Activated B cell treated with CpG ODN at 0.5 μM for 24 hours (primary cell): ENCODE measurements around the gene LRRC27. TPM values are rescaled to one million over a fixed set of nuclear protein-coding genes. Genes with fewer than 3 reads are reported as not detected.

Source experiments
- ATAC-seq: fragments of 200-7000 bp; cut with Tn5 transposase; one replicate; pipeline ENCODE4 v1.10.0; 2021; ENCODE audit warnings: low read depth, mild to moderate bottlenecking, moderate library complexity
- CTCF ChIA-PET: fragments of 350-600 bp; sonication (Branson Sonifier 250); formaldehyde crosslinking; loops from one replicate; lab custom pipeline; 2021; ENCODE audit warnings: antibody characterized with exemption; lab: Charles Lee
- POLR2A ChIA-PET: fragments of 350-600 bp; sonication (Branson Sonifier 250); formaldehyde crosslinking; loops from one replicate; lab custom pipeline; 2021; ENCODE audit warnings: antibody characterized with exemption; lab: Charles Lee
- DNase-seq: peaks from one replicate; pipeline ENCODE4 v3.0.0; 2022
- H3K27ac Mint-ChIP-seq: one replicate; pipeline ENCODE4 v1.8.0; 2020; ENCODE audit warnings: mixed read lengths
- H3K27me3 Mint-ChIP-seq: one replicate; pipeline ENCODE4 v1.8.0; 2021; ENCODE audit warnings: mixed read lengths
- H3K36me3 Mint-ChIP-seq: one replicate; pipeline ENCODE4 v1.8.0; 2021; ENCODE audit warnings: low read depth, mixed read lengths
- H3K4me1 Mint-ChIP-seq: one replicate; pipeline ENCODE4 v1.8.0; 2021; ENCODE audit warnings: mixed read lengths
- H3K4me3 Mint-ChIP-seq: one replicate; pipeline ENCODE4 v1.8.0; 2020; ENCODE audit warnings: mild to moderate bottlenecking, mixed read lengths
- H3K9me3 Mint-ChIP-seq: one replicate; pipeline ENCODE4 v1.8.0; 2020; ENCODE audit warnings: mixed read lengths
- intact Hi-C: fragments of 100-400 bp; cut with micrococcal nuclease; formaldehyde crosslinking; loops from one replicate; pipeline ENCODE4 v1.15.1; 2024
- total RNA-seq: library from RNA; stranded (reverse); gene quantifications from 2 replicates; pipeline ENCODE4 v1.2.3, GENCODE V29; 2022
- TF ChIP-seq, protein P1 (sequence below): fragments of 200-600 bp; IDR thresholded peaks from one replicate; pipeline ENCODE4 v1.8.0; 2022; ENCODE audit warnings: antibody characterized with exemption, mild to moderate bottlenecking

Gene LRRC27
- total RNA-seq, 1 donor from 2014 or later: 15.2 TPM

- intact Hi-C loops: no loop called here
- H3K4me3 Mint-ChIP-seq: no peak overlapping the region
- ChIA-PET POLR2A (no interaction called here), CTCF (interaction anchor here (0.8 kb wide), 1 partner anchor 68 kb away, joined by 3 read pairs; no protein-coding TSS in a partner anchor)
- H3K27ac Mint-ChIP-seq: no peak overlapping the region
- ATAC-seq (no peak), DNase-seq (no peak)
- peaks cover 5% of the 10 kb centered on the region for H3K27me3 Mint-ChIP-seq
- H3K9me3 Mint-ChIP-seq: no peaks in the 10 kb centered on the region
- H3K36me3 Mint-ChIP-seq: no peaks in the 10 kb centered on the region
- peaks cover 9% of the 10 kb centered on the region for H3K4me1 Mint-ChIP-seq
- TF ChIP-seq, protein P1, sequence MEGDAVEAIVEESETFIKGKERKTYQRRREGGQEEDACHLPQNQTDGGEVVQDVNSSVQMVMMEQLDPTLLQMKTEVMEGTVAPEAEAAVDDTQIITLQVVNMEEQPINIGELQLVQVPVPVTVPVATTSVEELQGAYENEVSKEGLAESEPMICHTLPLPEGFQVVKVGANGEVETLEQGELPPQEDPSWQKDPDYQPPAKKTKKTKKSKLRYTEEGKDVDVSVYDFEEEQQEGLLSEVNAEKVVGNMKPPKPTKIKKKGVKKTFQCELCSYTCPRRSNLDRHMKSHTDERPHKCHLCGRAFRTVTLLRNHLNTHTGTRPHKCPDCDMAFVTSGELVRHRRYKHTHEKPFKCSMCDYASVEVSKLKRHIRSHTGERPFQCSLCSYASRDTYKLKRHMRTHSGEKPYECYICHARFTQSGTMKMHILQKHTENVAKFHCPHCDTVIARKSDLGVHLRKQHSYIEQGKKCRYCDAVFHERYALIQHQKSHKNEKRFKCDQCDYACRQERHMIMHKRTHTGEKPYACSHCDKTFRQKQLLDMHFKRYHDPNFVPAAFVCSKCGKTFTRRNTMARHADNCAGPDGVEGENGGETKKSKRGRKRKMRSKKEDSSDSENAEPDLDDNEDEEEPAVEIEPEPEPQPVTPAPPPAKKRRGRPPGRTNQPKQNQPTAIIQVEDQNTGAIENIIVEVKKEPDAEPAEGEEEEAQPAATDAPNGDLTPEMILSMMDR: no peak
These were observed 32.3 kb upstream of the LRRC27 start for GRCh38 chr10:132299371-132300336.

DNA sequence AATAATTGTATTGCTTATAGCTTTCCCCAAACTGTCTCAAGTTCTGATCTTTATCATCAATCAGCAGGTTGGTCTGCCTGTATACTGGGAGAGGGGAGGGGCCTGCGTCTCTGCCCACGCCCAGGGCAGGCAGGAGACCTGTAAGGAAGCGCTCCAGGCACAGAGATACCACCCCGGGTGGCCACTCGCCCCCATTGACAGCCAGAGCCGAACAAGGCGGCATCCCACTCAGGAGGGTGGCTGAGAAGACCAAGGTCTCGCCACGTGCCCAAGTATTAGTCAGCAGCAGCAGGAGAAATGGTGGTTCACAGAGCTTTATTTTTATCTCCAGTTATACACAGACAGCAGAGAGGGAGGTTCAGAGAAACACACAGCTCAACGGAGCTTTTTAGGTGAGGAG is 31.4 kb upstream of the LRRC27 start:
- Mint-ChIP-seq H3K36me3 (no peaks in the 10 kb centered on the region), H3K27ac (no peak overlapping the region), H3K27me3 (peaks cover 6% of the 10 kb centered on the region), H3K9me3 (no peaks in the 10 kb centered on the region), H3K4me3 (no peak overlapping the region), H3K4me1 (peaks cover 9% of the 10 kb centered on the region)
- POLR2A ChIA-PET: no interaction called here
- intact Hi-C loops: no loop called here
- ATAC-seq (no peak), DNase-seq (no peak)
- CTCF ChIA-PET: interaction anchor here (0.8 kb wide), 1 partner anchor 69 kb away, joined by 3 read pairs; no protein-coding TSS in a partner anchor
- TF ChIP-seq, protein P1: no peak

GRCh38 chr10:132301371-132302330 is 30.3 kb upstream of the LRRC27 start:
- DNase-seq (no peak), ATAC-seq (no peak)
- Mint-ChIP-seq H3K4me1 (peaks cover 15% of the 10 kb centered on the region), H3K4me3 (no peak overlapping the region), H3K27me3 (peaks cover 13% of the 10 kb centered on the region), H3K27ac (no peak overlapping the region), H3K36me3 (no peaks in the 10 kb centered on the region), H3K9me3 (no peaks in the 10 kb centered on the region)
- TF ChIP-seq, protein P1: no peak
- CTCF ChIA-PET: no interaction called here
- POLR2A ChIA-PET: no interaction called here
- intact Hi-C loops: no loop called here

- intact Hi-C loops: no loop called here
- H3K9me3 Mint-ChIP-seq: no peaks in the 10 kb centered on the region
- H3K27ac Mint-ChIP-seq: no peak overlapping the region
- H3K27me3 Mint-ChIP-seq: peaks cover 11% of the 10 kb centered on the region
- H3K4me3 Mint-ChIP-seq: no peak overlapping the region
- ChIA-PET CTCF (no interaction called here), POLR2A (no interaction called here)
- TF ChIP-seq, protein P1: no peak
- no peak for ATAC-seq
- DNase-seq: no peak
- peaks cover 12% of the 10 kb centered on the region for H3K4me1 Mint-ChIP-seq
- no peaks in the 10 kb centered on the region for H3K36me3 Mint-ChIP-seq
These were observed 29.3 kb upstream of the LRRC27 start for GRCh38 chr10:132302421-132303310.
